GM12878 (cell line): ENCODE data around the gene NLGN1. TPM values are rescaled to one million over a fixed set of nuclear protein-coding genes. Genes with fewer than 3 reads are reported as not detected.

Experiments
- ATAC-seq: fragments of 200-7000 bp; cut with Tn5 transposase; 3 replicates; pipeline ENCODE4 v1.9.1; 2020; ENCODE audit warnings: mild to moderate bottlenecking, moderate library complexity
- BruUV-seq: library from RNA; stranded (reverse); fragments of 400-500 nt; replicated peaks from 2 replicates; lab custom pipeline; 2021; lab: Mats Ljungman, UMichigan
- CTCF ChIA-PET: fragments of 300-600 bp; sonication (Branson Sonifier 250); formaldehyde crosslinking; extraction: SDS; loops from one replicate; lab custom pipeline; 2021; ENCODE audit warnings: inconsistent platforms; lab: Yijun Ruan, JAX
- POLR2A ChIA-PET: fragments of 350-600 bp; formaldehyde crosslinking; extraction: SDS; loops from one replicate; lab custom pipeline; 2021; ENCODE audit warnings: inconsistent platforms; lab: Charles Lee
- RAD21 ChIA-PET: fragments of 300-600 bp; sonication (Branson Sonifier 250); formaldehyde crosslinking; loops from one replicate; lab custom pipeline; 2023; ENCODE audit warnings: antibody characterized with exemption; ENCODE audit not compliant: unreplicated experiment; lab: Charles Lee
- SMC1A ChIA-PET: fragments of 300-600 bp; sonication (Branson Sonifier 250); formaldehyde crosslinking; loops from one replicate; lab custom pipeline; 2023; ENCODE audit not compliant: unreplicated experiment, uncharacterized antibody; lab: Charles Lee
- DNase-seq: peaks from one replicate; pipeline ENCODE4 v3.0.0-alpha.2; 2011; ENCODE audit warnings: low read depth, low spot score
- FAIRE-seq: peaks from 3 replicates; lab custom pipeline; 2011; peaks lifted over from hg19 to GRCh38; lab: Jason Lieb, UNC
- H2AFZ ChIP-seq: 2 replicates; pipeline ENCODE4 v1.6.0; 2011; ENCODE audit warnings: low read depth, low read length, control low read depth; ENCODE audit not compliant: control insufficient read depth
- H3K27ac ChIP-seq: 2 replicates; pipeline ENCODE4 v1.5.1; 2011; ENCODE audit warnings: control low read depth; ENCODE audit not compliant: control insufficient read depth, insufficient read depth
- H3K27me3 ChIP-seq, 2 experiments: replicated peaks in 1 of 2; 2 replicates each; pipeline versions ENCODE4 v1.6.0 to v1.6.1; 2011; ENCODE audit warnings: low read length in 1 of 2; ENCODE audit not compliant: control insufficient read depth in 2 of 2, insufficient read depth in 2 of 2
- H3K36me3 ChIP-seq, 2 experiments: 2 replicates each; pipeline ENCODE4 v1.5.1; 2011; ENCODE audit warnings: low read length in 1 of 2; ENCODE audit not compliant: control insufficient read depth in 2 of 2, insufficient read depth in 2 of 2
- H3K4me1 ChIP-seq: 2 replicates; pipeline ENCODE4 v1.6.1; 2011; ENCODE audit warnings: mild to moderate bottlenecking, low read length, moderate library complexity, mixed read lengths; ENCODE audit not compliant: control insufficient read depth, insufficient read depth
- H3K4me2 ChIP-seq: 2 replicates; pipeline ENCODE4 v1.6.0; 2011; ENCODE audit warnings: control low read depth; ENCODE audit not compliant: control insufficient read depth, insufficient read depth
- H3K4me3 ChIP-seq: fragments of 200-600 bp; sonication (generic); 2 replicates; pipeline ENCODE4 v1.5.1; 2016
- H3K79me2 ChIP-seq: 2 replicates; pipeline ENCODE4 v1.6.0; 2011; ENCODE audit warnings: low read length; ENCODE audit not compliant: control insufficient read depth, insufficient read depth
- H3K9ac ChIP-seq: 2 replicates; pipeline ENCODE4 v1.8.0; 2011; ENCODE audit warnings: low read length, control low read depth, mixed read lengths; ENCODE audit not compliant: control insufficient read depth, insufficient read depth
- H3K9me3 ChIP-seq: replicated peaks from 3 replicates; pipeline ENCODE4 v1.5.1; 2011; ENCODE audit warnings: mild to moderate bottlenecking, low read length; ENCODE audit not compliant: control insufficient read depth, insufficient read depth
- H4K20me1 ChIP-seq: 2 replicates; pipeline ENCODE4 v1.6.0; 2011; ENCODE audit not compliant: control insufficient read depth, insufficient read depth
- CBFB ChIP-seq: IDR thresholded peaks from 2 replicates; pipeline ENCODE4 v1.6.1; 2016; ENCODE audit warnings: antibody characterized with exemption, low read depth
- CBX3 ChIP-seq: fragments of 200-600 bp; sonication (generic); IDR thresholded peaks from 2 replicates; pipeline ENCODE4 v1.6.1; 2016; ENCODE audit warnings: low read depth, borderline replicate concordance
- CBX5 ChIP-seq: sonication (generic); IDR thresholded peaks from 2 replicates; pipeline ENCODE4 v1.6.1; 2016; ENCODE audit warnings: low read depth, moderate library complexity, mild to moderate bottlenecking, inconsistent platforms
- NR2C2 ChIP-seq: IDR thresholded peaks from 2 replicates; pipeline ENCODE4 v1.6.1; 2011; ENCODE audit warnings: borderline replicate concordance, low read depth; ENCODE audit not compliant: control insufficient read depth, insufficient read length
- NRF1 ChIP-seq: conservative IDR thresholded peaks from 2 replicates; pipeline ENCODE4 v1.6.1; 2011; ENCODE audit warnings: mild to moderate bottlenecking, low read depth, low read length, improper control_type of control experiment
- POLR2AphosphoS5 ChIP-seq: IDR thresholded peaks from 2 replicates; pipeline ENCODE4 v1.6.1; 2011; ENCODE audit warnings: mild to moderate bottlenecking, low read length, inconsistent platforms
- ZSCAN29 ChIP-seq: fragments of 450-650 bp; IDR thresholded peaks from 2 replicates; pipeline ENCODE4 v1.6.1; 2017; ENCODE audit warnings: mild to moderate bottlenecking, moderate library complexity
- WGBS: methylation state at CpG from one replicate; pipeline ENCODE4 v1.1.6; 2016; ENCODE audit warnings: low lambda C conversion rate; ENCODE audit not compliant: insufficient replicate concordance, insufficient coverage; ENCODE audit errors: missing lambda C conversion rate; 5-methylcytosine and 5-hydroxymethylcytosine counted together
- in situ Hi-C: fragments of 300-500 bp; cut with MboI; formaldehyde crosslinking; loops from 9 replicates; pipeline ENCODE4 v1.14.3; 2018; ENCODE audit warnings: mixed read lengths
- intact Hi-C: fragments of 100-400 bp; cut with micrococcal nuclease; formaldehyde crosslinking; loops from one replicate; pipeline ENCODE4 v1.14.2; 2022; ENCODE audit not compliant: unreplicated experiment
- polyA plus RNA-seq, 11 experiments: library from polyadenylated mRNA; depleted of rRNA in 4 of 11; unstranded in 6 of 11; stranded (reverse) in 5 of 11; fragments of >200 nt; fragmentation: Nextera tagmentation in 4 of 11; fragmentation: Illumina TruSeq in 1 of 11; extraction: Ambion mirVana in 4 of 11; extraction: Trizol in 1 of 11; gene quantifications; 1 replicate in 1 of 11; 2 replicates in 10 of 11; pipeline versions ENCODE4 v1.2.1 to v1.2.3, GENCODE V29; 2011 to 2016; ENCODE audit warnings: inconsistent platforms in 2 of 11, missing spikeins in 2 of 11, low read depth in 1 of 11
- total RNA-seq, 4 experiments: library from RNA; depleted of rRNA in 3 of 4; stranded (reverse); fragments of >200 nt in 3 of 4; fragmentation: Illumina TruSeq in 1 of 4; extraction: Trizol in 1 of 4; gene quantifications; 2 replicates each; pipeline versions ENCODE4 v1.2.1 to v1.2.3, GENCODE V29; 2013 to 2021
- TF ChIP-seq, protein P1 (sequence below): IDR thresholded peaks from 2 replicates; pipeline ENCODE4 v1.6.1; 2011; ENCODE audit warnings: low read depth, low read length, improper control_type of control experiment, borderline replicate concordance
- TF ChIP-seq, protein P2 (sequence below), 3 experiments: IDR thresholded peaks in 2 of 3; conservative IDR thresholded peaks in 1 of 3; 2 replicates each; pipeline ENCODE4 v1.5.1; 2011; ENCODE audit warnings: low read depth in 3 of 3, low read length in 3 of 3, mild to moderate bottlenecking in 3 of 3, control low read depth in 2 of 3, moderate library complexity in 2 of 3, inconsistent platforms in 1 of 3, mixed read lengths in 1 of 3; ENCODE audit not compliant: control insufficient read depth in 2 of 3, insufficient read depth in 1 of 3; ENCODE audit errors: extremely low read depth in 1 of 3

The NLGN1 gene
- total and polyA plus RNA-seq, 10 of the 15 experiments (the other 5 are each of a cell fraction or from before 2014, with no cell fraction given): not detected

DNA sequence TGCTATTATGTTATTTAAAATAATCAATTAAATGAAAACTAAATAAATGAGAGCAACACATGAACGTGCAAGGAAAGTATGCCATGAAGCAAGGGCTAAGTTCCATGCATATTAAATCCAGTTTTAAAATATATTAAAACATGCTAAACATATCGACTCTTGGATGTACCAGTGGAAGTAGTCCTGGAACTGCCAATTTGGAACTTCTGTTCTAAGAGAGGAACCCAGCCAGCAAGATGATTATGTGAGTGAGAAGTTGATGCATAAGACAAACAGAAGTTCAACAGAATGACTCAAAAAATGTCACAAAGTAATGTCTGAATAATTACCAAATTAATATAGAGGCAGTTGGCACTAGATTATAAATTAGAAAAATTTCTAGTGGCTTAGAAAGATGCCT, 714.2 kb downstream of the NLGN1 start (continued):
- no peak for TF ChIP-seq CBX5
- no peak for TF ChIP-seq NR2C2
- TF ChIP-seq ZSCAN29: no peak
- no peak for TF ChIP-seq NRF1
- no peak for TF ChIP-seq POLR2AphosphoS5
- TF ChIP-seq, all 136 proteins: peak for 0

DNA sequence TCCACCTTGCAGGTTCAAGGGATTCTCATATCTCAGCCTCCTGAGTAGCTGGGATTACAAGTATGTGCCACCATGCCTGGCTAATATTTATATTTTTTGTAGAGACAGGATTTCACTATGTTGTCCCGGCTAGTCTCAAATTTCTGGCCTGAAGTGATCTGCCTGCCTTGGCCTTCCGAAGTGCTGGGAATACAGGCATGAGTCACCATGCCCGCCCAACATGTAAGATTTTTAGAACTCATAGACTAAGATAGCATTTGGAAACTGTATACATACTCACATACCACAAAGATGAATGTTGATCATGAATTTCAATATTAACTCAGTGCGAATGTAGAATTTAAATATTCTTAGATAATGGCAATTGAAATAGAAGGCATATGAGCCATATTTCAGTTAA, 718.9 kb downstream of the NLGN1 start:
- Histone ChIP-seq H3K4me2 (no peak overlapping the region), H3K36me3 (no peaks in the 10 kb centered on the region), H3K9me3 (no peaks in the 10 kb centered on the region), H3K79me2 (no peaks in the 10 kb centered on the region), H3K27ac (no peak overlapping the region), H4K20me1 (no peaks in the 10 kb centered on the region), H3K4me1 (no peaks in the 10 kb centered on the region), H3K9ac (no peak overlapping the region), H3K27me3 (no peaks in the 10 kb centered on the region), H3K4me3 (no peak overlapping the region), H2AFZ (no peak overlapping the region)
- ChIA-PET CTCF (no interaction called here), POLR2A (interaction anchor here (0.7 kb wide), 1 partner anchor 160 kb away, joined by 4 read pairs; no protein-coding TSS in a partner anchor), RAD21 (no interaction called here), SMC1A (no interaction called here)
- DNase-seq: no peak
- no TSS peak for BruUV-seq
- TF ChIP-seq, protein P1, sequence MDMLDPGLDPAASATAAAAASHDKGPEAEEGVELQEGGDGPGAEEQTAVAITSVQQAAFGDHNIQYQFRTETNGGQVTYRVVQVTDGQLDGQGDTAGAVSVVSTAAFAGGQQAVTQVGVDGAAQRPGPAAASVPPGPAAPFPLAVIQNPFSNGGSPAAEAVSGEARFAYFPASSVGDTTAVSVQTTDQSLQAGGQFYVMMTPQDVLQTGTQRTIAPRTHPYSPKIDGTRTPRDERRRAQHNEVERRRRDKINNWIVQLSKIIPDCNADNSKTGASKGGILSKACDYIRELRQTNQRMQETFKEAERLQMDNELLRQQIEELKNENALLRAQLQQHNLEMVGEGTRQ: no peak
- TF ChIP-seq CBFB (no peak), CBX3 (no peak)
- TF ChIP-seq, protein P2, sequence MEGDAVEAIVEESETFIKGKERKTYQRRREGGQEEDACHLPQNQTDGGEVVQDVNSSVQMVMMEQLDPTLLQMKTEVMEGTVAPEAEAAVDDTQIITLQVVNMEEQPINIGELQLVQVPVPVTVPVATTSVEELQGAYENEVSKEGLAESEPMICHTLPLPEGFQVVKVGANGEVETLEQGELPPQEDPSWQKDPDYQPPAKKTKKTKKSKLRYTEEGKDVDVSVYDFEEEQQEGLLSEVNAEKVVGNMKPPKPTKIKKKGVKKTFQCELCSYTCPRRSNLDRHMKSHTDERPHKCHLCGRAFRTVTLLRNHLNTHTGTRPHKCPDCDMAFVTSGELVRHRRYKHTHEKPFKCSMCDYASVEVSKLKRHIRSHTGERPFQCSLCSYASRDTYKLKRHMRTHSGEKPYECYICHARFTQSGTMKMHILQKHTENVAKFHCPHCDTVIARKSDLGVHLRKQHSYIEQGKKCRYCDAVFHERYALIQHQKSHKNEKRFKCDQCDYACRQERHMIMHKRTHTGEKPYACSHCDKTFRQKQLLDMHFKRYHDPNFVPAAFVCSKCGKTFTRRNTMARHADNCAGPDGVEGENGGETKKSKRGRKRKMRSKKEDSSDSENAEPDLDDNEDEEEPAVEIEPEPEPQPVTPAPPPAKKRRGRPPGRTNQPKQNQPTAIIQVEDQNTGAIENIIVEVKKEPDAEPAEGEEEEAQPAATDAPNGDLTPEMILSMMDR (IDR thresholded peaks at IDR 0.05 in 2 of 3, conservative IDR thresholded peaks at IDR 0.05 in 1 of 3; ENCODE audit: control insufficient read depth in 2 of 3, extremely low read depth in 1 of 3, insufficient read depth in 1 of 3, low read depth in 3 of 3, low read length in 3 of 3): no peak
- no peak for ATAC-seq
- intact Hi-C loops (no loop called here), in situ Hi-C loops (no loop called here)
- FAIRE-seq: no peak
- WGBS: 49% methylated on average over 4 of the region's 4 CpGs
